Neuron (in vitro differentiated cells): ENCODE measurements around the gene CNOT4.

Experiments used
- H2AFZ ChIP-seq: one replicate; pipeline ENCODE4 v1.6.1; 2013; ENCODE audit warnings: low read depth, mild to moderate bottlenecking, inconsistent platforms, low read length, moderate library complexity
- H3K27me3 ChIP-seq: one replicate; pipeline ENCODE4 v1.6.1; 2013; ENCODE audit warnings: low read length; ENCODE audit not compliant: insufficient read depth
- H3K36me3 ChIP-seq: one replicate; pipeline ENCODE4 v1.6.1; 2013; ENCODE audit warnings: low read length; ENCODE audit not compliant: insufficient read depth
- H3K4me1 ChIP-seq: one replicate; pipeline ENCODE4 v1.6.1; 2013; ENCODE audit warnings: low read length; ENCODE audit not compliant: insufficient read depth
- H3K4me3 ChIP-seq: 2 replicates; pipeline ENCODE4 v1.5.1; 2013; ENCODE audit warnings: mild to moderate bottlenecking, low read length, moderate library complexity
- H3K9me3 ChIP-seq: one replicate; pipeline ENCODE4 v1.6.1; 2013; ENCODE audit warnings: low read length

Gene CNOT4

GRCh38 chr7:135536150-135536549 is 26.2 kb upstream of the CNOT4 start:
- Histone ChIP-seq H3K36me3 (no peaks in the 10 kb centered on the region), H3K4me1 (no peaks in the 10 kb centered on the region), H3K27me3 (no peaks in the 10 kb centered on the region), H3K9me3 (no peaks in the 10 kb centered on the region), H2AFZ (no peak overlapping the region), H3K4me3 (no peak overlapping the region)

GRCh38 chr7:135527025-135527424 is 17.1 kb upstream of the CNOT4 start:
- no peak overlapping the region for H3K4me3 ChIP-seq
- no peaks in the 10 kb centered on the region for H3K36me3 ChIP-seq
- H3K27me3 ChIP-seq, result no peaks in the 10 kb centered on the region
- H3K4me1 ChIP-seq, result no peaks in the 10 kb centered on the region
- no peaks in the 10 kb centered on the region for H3K9me3 ChIP-seq
- H2AFZ ChIP-seq, result no peak overlapping the region

- H3K9me3 ChIP-seq, result no peaks in the 10 kb centered on the region
- no peak overlapping the region for H2AFZ ChIP-seq
- no peaks in the 10 kb centered on the region for H3K4me1 ChIP-seq
- H3K4me3 ChIP-seq, result no peak overlapping the region
- H3K36me3 ChIP-seq, result no peaks in the 10 kb centered on the region
- H3K27me3 ChIP-seq, result no peaks in the 10 kb centered on the region
These were observed 15.5 kb upstream of the CNOT4 start for GRCh38 chr7:135525426-135525825.

- H2AFZ ChIP-seq, result no peak overlapping the region
- H3K9me3 ChIP-seq, result no peaks in the 10 kb centered on the region
- H3K27me3 ChIP-seq, result no peaks in the 10 kb centered on the region
- H3K4me3 ChIP-seq, result no peak overlapping the region
- no peaks in the 10 kb centered on the region for H3K36me3 ChIP-seq
- peaks cover 3% of the 10 kb centered on the region for H3K4me1 ChIP-seq
These were observed 13.2 kb upstream of the CNOT4 start for GRCh38 chr7:135523146-135523545.

GRCh38 chr7:135522509-135522908 is 12.6 kb upstream of the CNOT4 start:
- Histone ChIP-seq H3K9me3 (no peaks in the 10 kb centered on the region), H3K4me3 (no peak overlapping the region), H2AFZ (no peak overlapping the region), H3K27me3 (no peaks in the 10 kb centered on the region), H3K4me1 (peaks cover 3% of the 10 kb centered on the region), H3K36me3 (no peaks in the 10 kb centered on the region)

- Histone ChIP-seq H2AFZ (no peak overlapping the region), H3K27me3 (no peaks in the 10 kb centered on the region), H3K9me3 (no peaks in the 10 kb centered on the region), H3K4me1 (peaks cover 3% of the 10 kb centered on the region), H3K4me3 (no peak overlapping the region), H3K36me3 (no peaks in the 10 kb centered on the region)
These were observed 10.0 kb upstream of the CNOT4 start for GRCh38 chr7:135519871-135520270.

- Histone ChIP-seq H3K36me3 (no peaks in the 10 kb centered on the region), H2AFZ (no peak overlapping the region), H3K9me3 (no peaks in the 10 kb centered on the region), H3K27me3 (no peaks in the 10 kb centered on the region), H3K4me1 (peaks cover 3% of the 10 kb centered on the region), H3K4me3 (no peak overlapping the region)
These were observed 9.4 kb upstream of the CNOT4 start for GRCh38 chr7:135519233-135519688.

GRCh38 chr7:135518748-135519147 is 8.8 kb upstream of the CNOT4 start:
- no peaks in the 10 kb centered on the region for H3K9me3 ChIP-seq
- no peak overlapping the region for H3K4me3 ChIP-seq
- H2AFZ ChIP-seq, result no peak overlapping the region
- no peaks in the 10 kb centered on the region for H3K36me3 ChIP-seq
- peaks cover 3% of the 10 kb centered on the region for H3K4me1 ChIP-seq
- H3K27me3 ChIP-seq, result no peaks in the 10 kb centered on the region

GRCh38 chr7:135517060-135517459 is 7.2 kb upstream of the CNOT4 start:
- Histone ChIP-seq H3K36me3 (no peaks in the 10 kb centered on the region), H2AFZ (no peak overlapping the region), H3K4me3 (no peak overlapping the region), H3K27me3 (no peaks in the 10 kb centered on the region), H3K4me1 (peaks cover 3% of the 10 kb centered on the region), H3K9me3 (no peaks in the 10 kb centered on the region)

GRCh38 chr7:135514856-135515255 is 5.0 kb upstream of the CNOT4 start:
- Histone ChIP-seq H2AFZ (no peak overlapping the region), H3K27me3 (no peaks in the 10 kb centered on the region), H3K36me3 (no peaks in the 10 kb centered on the region), H3K4me1 (peaks cover 6% of the 10 kb centered on the region), H3K4me3 (no peak overlapping the region), H3K9me3 (no peaks in the 10 kb centered on the region)

GRCh38 chr7:135512135-135512887 is 2.4 kb upstream of the CNOT4 start:
- Histone ChIP-seq H3K4me3 (no peak overlapping the region), H2AFZ (no peak overlapping the region), H3K9me3 (no peaks in the 10 kb centered on the region), H3K4me1 (peaks cover 13% of the 10 kb centered on the region), H3K27me3 (no peaks in the 10 kb centered on the region), H3K36me3 (no peaks in the 10 kb centered on the region)

GRCh38 chr7:135510592-135511183 is 786 bp upstream of the CNOT4 start:
- H3K27me3 ChIP-seq, result no peaks in the 10 kb centered on the region
- peak overlapping the region; percentile 78 for H3K4me3 ChIP-seq
- H2AFZ ChIP-seq, result peak overlapping the region; percentile 91
- peaks cover 18% of the 10 kb centered on the region for H3K4me1 ChIP-seq
- no peaks in the 10 kb centered on the region for H3K36me3 ChIP-seq
- H3K9me3 ChIP-seq, result no peaks in the 10 kb centered on the region

- Histone ChIP-seq H2AFZ (peak overlapping the region; percentile 91), H3K4me3 (peak overlapping the region; percentile 78), H3K9me3 (no peaks in the 10 kb centered on the region), H3K4me1 (peaks cover 18% of the 10 kb centered on the region), H3K27me3 (no peaks in the 10 kb centered on the region), H3K36me3 (peaks cover 3% of the 10 kb centered on the region)
These were observed 388 bp downstream of the CNOT4 start for GRCh38 chr7:135509589-135509838.
